Stomach smooth muscle (tissue), 2 donors: ENCODE results near the gene FOS.

Source experiments
- H3K27ac ChIP-seq: one replicate; pipeline ENCODE4 v1.7.0; 2013; ENCODE audit warnings: mild to moderate bottlenecking, low read length, inconsistent platforms
- H3K27me3 ChIP-seq, 2 donors: one replicate each; pipeline ENCODE4 v1.7.0; 2013; ENCODE audit warnings: low read length in 2 of 2; ENCODE audit not compliant: insufficient read depth in 2 of 2, control insufficient read depth in 1 of 2
- H3K36me3 ChIP-seq, 2 donors: one replicate each; pipeline ENCODE4 v1.7.0; 2013; ENCODE audit warnings: low read length in 2 of 2; ENCODE audit not compliant: control insufficient read depth in 2 of 2, insufficient read depth in 2 of 2
- H3K4me1 ChIP-seq: one replicate; pipeline ENCODE4 v1.7.0; 2013; ENCODE audit warnings: low read length; ENCODE audit not compliant: control insufficient read depth, insufficient read depth
- H3K4me3 ChIP-seq, 2 donors: one replicate each; pipeline ENCODE4 v1.7.0; 2013; ENCODE audit warnings: low read length in 2 of 2
- H3K9ac ChIP-seq, 2 donors: one replicate each; pipeline ENCODE4 v1.7.0; 2013; ENCODE audit warnings: low read length in 2 of 2, mild to moderate bottlenecking in 1 of 2
- H3K9me3 ChIP-seq, 2 donors: one replicate each; pipeline ENCODE4 v1.7.0; 2013; ENCODE audit warnings: low read length in 2 of 2; ENCODE audit not compliant: control insufficient read depth in 2 of 2
- donor health status: healthy.
- donor health status: Pancreatic carcinoma.

Gene FOS

GRCh38 chr14:75267141-75267721, 11.4 kb upstream of the FOS start:
- Histone ChIP-seq H3K9ac (peak overlapping the region in 1 of 2 donors; percentile 37), H3K36me3 (no peaks in the 10 kb centered on the region)

GRCh38 chr14:75268633-75269550, 9.7 kb upstream of the FOS start:
- no peak overlapping the region for H3K27ac ChIP-seq

More at GRCh38 chr14:75267141-75267721, 11.4 kb upstream of the FOS start:
- Histone ChIP-seq H3K4me1 (peaks cover 13% of the 10 kb centered on the region), H3K4me3 (no peak overlapping the region), H3K9me3 (no peaks in the 10 kb centered on the region), H3K27ac (peak overlapping the region; percentile 42), H3K27me3 (no peaks in the 10 kb centered on the region)

GRCh38 chr14:75271514-75271913, 7.1 kb upstream of the FOS start:
- Histone ChIP-seq H3K36me3 (no peaks in the 10 kb centered on the region), H3K9ac (no peak overlapping the region), H3K4me3 (no peak overlapping the region), H3K27ac (no peak overlapping the region), H3K9me3 (no peaks in the 10 kb centered on the region), H3K27me3 (no peaks in the 10 kb centered on the region), H3K4me1 (peaks cover 29% of the 10 kb centered on the region)

More at GRCh38 chr14:75268633-75269550, 9.7 kb upstream of the FOS start:
- Histone ChIP-seq H3K27me3 (no peaks in the 10 kb centered on the region), H3K4me3 (no peak overlapping the region), H3K4me1 (peaks cover 21% of the 10 kb centered on the region), H3K36me3 (no peaks in the 10 kb centered on the region), H3K9ac (no peak overlapping the region), H3K9me3 (no peaks in the 10 kb centered on the region)

- Histone ChIP-seq H3K27ac (no peak overlapping the region), H3K9ac (peak overlapping the region in 1 of 2 donors; percentile 29), H3K4me1 (peaks cover 30% of the 10 kb centered on the region)
These were observed 5.2 kb upstream of the FOS start for GRCh38 chr14:75273272-75274049.

GRCh38 chr14:75274050-75274898, 4.4 kb upstream of the FOS start:
- H3K27ac ChIP-seq: peak overlapping the region; percentile 99
- H3K36me3 ChIP-seq: no peaks in the 10 kb centered on the region
- no peaks in the 10 kb centered on the region for H3K9me3 ChIP-seq
- H3K4me1 ChIP-seq: peaks cover 33% of the 10 kb centered on the region
- no peaks in the 10 kb centered on the region for H3K27me3 ChIP-seq
- H3K4me3 ChIP-seq: no peak overlapping the region
- peak overlapping the region in 1 of 2 donors; percentile 21 for H3K9ac ChIP-seq

More at GRCh38 chr14:75273272-75274049, 5.2 kb upstream of the FOS start:
- Histone ChIP-seq H3K36me3 (no peaks in the 10 kb centered on the region), H3K4me3 (peak overlapping the region in 1 of 2 donors; percentile 22), H3K9me3 (no peaks in the 10 kb centered on the region), H3K27me3 (no peaks in the 10 kb centered on the region)

- peaks cover under 1 to 7% of the 10 kb centered on the region in 2 donors for H3K36me3 ChIP-seq
- H3K9me3 ChIP-seq: no peaks in the 10 kb centered on the region
- H3K9ac ChIP-seq: no peak overlapping the region
- H3K27me3 ChIP-seq: no peaks in the 10 kb centered on the region
- H3K4me1 ChIP-seq: peaks cover 41% of the 10 kb centered on the region
- peak overlapping the region; percentile 99 for H3K27ac ChIP-seq
- H3K4me3 ChIP-seq: no peak overlapping the region
These were observed 3.6 kb upstream of the FOS start for GRCh38 chr14:75274899-75275569.

- Histone ChIP-seq H3K27ac (peak overlapping the region; percentile 99), H3K27me3 (no peaks in the 10 kb centered on the region), H3K9ac (no peak overlapping the region), H3K9me3 (no peaks in the 10 kb centered on the region), H3K36me3 (peaks cover 6 to 12% of the 10 kb centered on the region in 2 donors), H3K4me3 (no peak overlapping the region), H3K4me1 (peaks cover 46% of the 10 kb centered on the region)
These were observed 3.0 kb upstream of the FOS start for GRCh38 chr14:75275598-75275997.

- H3K27me3 ChIP-seq: no peaks in the 10 kb centered on the region
- peaks cover 56% of the 10 kb centered on the region for H3K4me1 ChIP-seq
- H3K27ac ChIP-seq: peak overlapping the region; percentile 99
- H3K9ac ChIP-seq: peak overlapping the region; percentile 89 to 97
- peaks cover 14 to 23% of the 10 kb centered on the region in 2 donors for H3K36me3 ChIP-seq
- peak overlapping the region; percentile 74 to 96 for H3K4me3 ChIP-seq
- H3K9me3 ChIP-seq: no peaks in the 10 kb centered on the region
These were observed 1.4 kb upstream of the FOS start for GRCh38 chr14:75277008-75277814.

GRCh38 chr14:75277815-75278421, 710 bp upstream of the FOS start:
- Histone ChIP-seq H3K27ac (peak overlapping the region; percentile 99), H3K27me3 (no peaks in the 10 kb centered on the region), H3K9me3 (no peaks in the 10 kb centered on the region), H3K4me1 (peaks cover 56% of the 10 kb centered on the region), H3K4me3 (peak overlapping the region; percentile 74 to 96), H3K9ac (peak overlapping the region; percentile 89 to 97), H3K36me3 (peaks cover 14 to 23% of the 10 kb centered on the region in 2 donors)
